NOMO-1 treated with dmso at 0.1 percent for 144 hours (cell line): ENCODE data around the gene CACUL1.
A peak's percentile ranks its signal among the peaks of the same experiment; 100 is the strongest.
"Not testable (repeated sequence)": the region's sequence is repeated elsewhere in the genome, so short reads cannot be mapped to it uniquely, and the experiment has no call there.

Experiments
- DNase-seq: peaks from one replicate; lab custom pipeline; 2025; ENCODE audit not compliant: unreplicated experiment; lab: John Stamatoyannopoulos, UW

The CACUL1 gene

DNA sequence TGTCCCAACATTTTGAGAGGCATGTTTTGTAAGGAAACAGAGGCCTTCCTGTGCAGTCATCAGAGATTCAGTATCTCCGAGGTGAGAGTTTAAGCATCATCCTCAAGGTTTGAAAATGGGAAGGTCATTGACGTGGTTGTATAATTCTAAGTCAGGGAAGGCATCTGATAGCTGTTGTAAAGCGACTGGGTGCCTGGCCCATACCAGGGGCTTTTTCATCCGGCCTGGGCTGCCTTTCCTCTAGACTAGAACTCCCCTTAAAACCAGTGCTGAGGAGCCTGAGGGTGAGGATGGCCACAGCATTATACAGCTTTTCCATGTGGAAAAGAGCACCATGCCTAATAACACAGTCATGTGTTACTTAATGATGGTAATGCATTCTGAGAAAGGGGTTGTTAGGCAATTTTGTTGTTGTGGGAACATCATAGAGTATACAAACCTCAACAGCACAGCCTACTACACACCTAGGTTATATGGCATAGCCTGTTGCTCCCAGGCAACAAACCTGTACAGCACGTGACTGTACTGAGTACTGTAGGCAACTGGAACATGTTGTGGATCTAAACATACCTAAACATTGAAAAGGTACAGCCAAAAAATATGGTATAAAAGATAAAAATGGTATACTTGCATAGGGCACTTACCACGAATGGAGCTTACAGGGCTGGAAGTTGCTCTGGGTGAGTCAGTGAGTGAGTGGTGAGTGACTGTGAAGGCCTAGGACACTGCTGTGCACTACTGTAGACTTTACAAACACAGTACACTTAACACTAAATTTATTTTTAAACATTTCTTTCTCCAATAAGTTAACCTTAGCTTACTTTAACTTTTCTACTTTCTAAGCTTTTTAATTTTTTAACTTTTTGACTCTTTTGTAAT is 13.5 kb upstream of the CACUL1 start:
- no peak for DNase-seq

DNA sequence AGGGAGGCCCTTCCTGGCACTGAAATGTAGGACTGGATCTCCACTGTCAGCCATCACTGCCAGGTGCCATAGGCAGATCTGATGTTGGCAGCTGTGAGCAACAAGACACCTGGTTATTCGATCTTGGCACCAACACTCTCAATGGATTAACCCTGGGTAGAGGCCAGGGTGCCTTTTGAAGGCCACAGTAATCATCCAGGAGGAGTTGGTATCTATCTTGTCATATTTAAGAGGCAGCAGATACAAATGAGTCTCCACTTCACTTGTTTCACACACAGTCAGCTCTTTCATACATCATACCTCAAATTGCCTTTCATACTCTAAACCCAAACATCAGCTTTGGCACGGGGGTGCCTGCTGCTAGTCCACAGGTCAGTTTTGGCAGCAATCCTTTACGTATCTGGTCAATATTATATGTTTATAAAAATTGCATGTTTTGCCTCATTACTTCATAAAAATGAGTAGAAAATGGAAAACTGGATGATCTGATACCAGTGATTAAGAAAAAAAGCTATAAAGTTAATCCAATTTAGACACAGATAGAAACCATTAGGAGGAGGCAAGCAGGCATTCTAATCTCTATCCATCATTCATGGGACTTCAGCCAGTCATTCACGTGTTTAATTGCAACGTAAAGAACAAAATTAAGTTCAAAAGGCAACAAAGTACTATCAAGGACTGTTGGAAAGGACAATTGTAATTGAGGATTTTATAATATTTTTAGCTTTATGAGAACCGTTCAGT is 12.7 kb upstream of the CACUL1 start:
- DNase-seq, result no peak

DNA sequence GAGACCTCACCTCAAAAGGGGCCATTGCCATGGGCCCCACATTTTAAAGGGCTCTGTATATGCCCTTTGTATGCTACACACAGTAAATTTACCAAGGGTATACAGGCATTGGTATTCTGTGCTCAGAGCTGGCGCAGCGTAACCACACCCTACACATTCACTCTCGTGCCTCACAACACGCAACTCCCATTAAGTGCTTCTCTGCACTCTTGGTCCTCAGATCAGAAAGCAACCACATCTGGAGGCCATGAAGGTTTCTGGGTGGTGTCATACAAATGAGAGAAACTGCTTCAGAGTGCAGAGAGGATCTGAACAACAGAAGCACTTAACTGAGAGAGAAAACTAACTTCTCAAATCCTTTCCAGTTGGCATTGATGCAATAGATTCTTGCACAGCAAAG is 9.4 kb upstream of the CACUL1 start:
- DNase-seq, result no peak

DNA sequence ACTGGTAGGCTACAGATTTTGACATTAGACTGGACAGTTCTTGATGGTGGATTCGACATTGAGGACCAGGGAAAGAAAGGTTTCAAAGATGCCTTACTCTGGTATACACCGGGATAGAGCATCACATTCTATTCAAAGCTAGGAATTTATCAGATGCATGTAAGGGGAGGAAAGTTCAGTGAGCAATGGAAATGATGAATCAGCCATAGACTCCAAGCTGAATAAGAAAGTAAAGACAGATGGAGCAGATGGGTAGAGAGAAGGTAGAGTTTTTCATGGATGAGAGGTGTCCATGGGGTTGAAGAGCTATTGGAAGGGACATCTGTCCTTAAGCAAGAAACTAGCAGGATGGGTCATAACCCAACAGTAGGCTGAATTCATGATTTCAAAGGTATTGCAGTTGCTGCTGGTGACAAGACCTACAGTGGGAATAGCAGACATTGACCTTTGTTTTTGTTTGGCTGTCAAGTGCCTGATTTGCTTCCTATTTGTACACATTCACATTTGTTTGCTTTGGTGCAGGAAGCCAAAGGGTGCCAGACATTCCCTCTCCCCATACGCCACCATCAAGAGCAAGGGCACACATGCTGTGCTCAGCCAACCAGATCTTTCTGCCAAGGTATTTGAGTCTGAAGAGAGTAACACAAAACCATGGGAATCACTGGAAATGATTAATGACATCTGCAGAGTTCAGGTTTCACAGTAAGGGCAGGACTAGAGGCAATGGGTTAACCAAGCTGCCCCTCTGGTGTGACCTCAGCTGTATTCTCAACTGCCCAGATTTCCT is 8.6 kb upstream of the CACUL1 start:
- no peak for DNase-seq

DNA sequence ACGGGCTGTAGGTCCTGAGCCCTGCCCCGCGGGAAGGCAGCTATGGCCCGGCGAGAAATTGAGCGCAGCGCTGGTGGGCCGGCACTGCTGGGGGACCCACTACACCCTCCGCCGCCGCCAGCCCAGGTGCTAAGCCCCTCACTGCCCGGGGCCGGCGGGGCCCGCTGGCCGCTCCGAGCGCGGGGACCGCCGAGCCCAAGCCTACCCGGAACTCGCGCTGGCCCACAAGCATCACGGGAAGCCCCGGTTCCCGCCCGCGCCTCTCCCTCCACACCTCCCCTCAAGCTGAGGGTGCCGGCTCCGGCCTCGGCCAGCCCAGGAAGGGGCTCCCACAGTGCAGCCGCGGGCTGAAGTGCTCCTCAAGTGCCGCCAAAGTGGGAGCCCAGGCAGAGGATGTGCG is 5.5 kb upstream of the CACUL1 start:
- DNase-seq, result no peak

DNA sequence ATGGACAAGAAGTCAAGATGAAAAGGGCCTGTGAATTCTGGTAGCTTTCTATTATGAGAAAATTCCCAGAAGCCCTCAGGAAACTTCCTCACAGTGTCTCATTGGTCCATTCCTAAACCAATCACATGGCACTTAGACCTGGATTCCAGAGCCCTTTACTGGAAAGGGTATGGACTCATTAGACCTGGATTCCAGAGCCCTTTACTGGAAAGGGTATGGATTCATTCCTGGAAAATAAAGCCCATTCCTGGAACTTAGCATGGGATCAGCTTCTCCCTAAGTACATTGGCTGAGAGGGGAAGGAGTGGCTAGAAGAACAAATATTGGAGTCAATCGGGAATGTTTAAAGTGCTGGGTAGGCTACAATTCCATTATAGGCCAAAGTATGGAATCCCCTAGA is 3.7 kb upstream of the CACUL1 start:
- DNase-seq, result no peak

GRCh38 chr10:118754229-118754555 is 578 bp downstream of the CACUL1 start:
- DNase-seq, result no peak

- DNase-seq, result peak; percentile 16
These were observed 1.2 kb downstream of the CACUL1 start for GRCh38 chr10:118753331-118754228.

- DNase-seq, result no peak
These were observed 2.4 kb downstream of the CACUL1 start for GRCh38 chr10:118752409-118752808.

DNA sequence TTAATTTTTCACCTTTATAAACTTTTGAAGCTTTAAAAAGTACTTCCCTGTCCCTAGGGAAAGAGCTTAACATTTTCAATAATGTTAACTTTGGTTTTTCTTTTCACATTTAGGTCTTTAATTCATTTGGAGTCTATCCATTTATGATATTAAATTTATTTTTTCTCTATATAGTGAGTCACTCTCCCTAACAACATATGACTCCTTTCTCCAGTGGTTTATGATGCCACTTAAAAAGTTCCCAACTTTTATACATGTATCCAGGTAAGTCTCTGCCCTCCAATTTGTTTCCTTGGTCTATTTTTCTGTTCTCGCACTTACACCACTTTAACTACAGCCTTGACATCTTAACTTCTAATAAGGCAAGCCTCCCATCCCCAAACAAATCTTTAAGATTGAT is 3.5 kb downstream of the CACUL1 start:
- no peak for DNase-seq

DNA sequence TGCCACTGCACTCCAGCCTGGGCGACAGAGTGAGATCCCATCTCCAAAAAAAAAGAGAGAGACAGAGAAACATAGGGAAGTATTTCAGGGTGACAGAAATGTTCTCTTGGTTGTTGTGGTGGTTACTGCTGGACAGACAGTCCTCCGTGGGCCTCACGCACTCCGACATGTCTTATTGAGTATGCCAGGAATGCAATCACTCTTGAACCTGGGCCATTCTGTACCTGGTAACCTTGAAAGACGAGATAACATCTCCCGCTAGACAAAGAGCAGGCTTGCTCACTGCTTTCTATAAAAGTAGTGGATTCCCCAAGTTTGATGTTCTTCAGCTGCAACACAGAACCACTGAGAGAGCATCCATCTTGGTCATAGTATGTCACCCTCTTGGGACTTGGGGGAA is 6.7 kb downstream of the CACUL1 start:
- no peak for DNase-seq

- DNase-seq, result no peak
These were observed 8.5 kb downstream of the CACUL1 start for GRCh38 chr10:118746246-118746645.

DNA sequence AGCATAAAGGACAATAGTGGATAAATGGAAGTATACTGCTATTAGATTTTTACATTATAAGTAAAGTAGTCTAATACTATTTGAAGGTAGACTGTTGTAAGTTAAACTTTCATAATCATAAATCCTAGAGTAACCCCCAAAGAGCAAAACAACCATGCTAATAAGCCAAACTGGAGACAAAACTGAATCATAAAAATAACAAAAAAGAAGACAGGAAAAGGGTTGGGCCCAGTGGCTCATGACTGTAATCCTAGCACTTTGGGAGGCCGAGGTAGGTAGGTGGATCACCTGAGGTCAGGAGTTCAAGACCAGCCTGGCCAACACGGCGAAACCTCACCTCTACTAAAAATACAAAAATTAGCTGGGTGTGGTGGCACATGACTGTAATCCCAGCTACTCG is 9.7 kb downstream of the CACUL1 start:
- no peak for DNase-seq

- not testable (repeated sequence) for DNase-seq
These were observed 10.3 kb downstream of the CACUL1 start for GRCh38 chr10:118744346-118744918.

DNA sequence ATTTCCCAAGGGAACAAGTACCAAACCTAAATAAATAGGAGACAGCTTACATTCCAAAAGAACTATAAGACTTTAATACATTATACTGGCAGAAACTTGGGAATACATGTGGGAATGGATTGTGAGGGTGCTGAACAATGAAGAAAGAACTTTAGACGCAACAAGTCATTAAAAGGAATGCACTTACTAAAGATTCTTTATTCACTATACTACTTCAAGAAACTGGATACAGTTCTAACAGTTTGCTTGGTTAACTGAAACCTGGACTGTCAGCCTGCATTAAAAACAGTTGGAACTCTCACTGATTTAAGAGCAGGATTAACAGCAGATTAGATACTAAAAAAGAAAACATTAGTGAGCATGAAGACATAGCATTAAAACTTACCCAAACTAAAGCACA is 12.0 kb downstream of the CACUL1 start:
- no peak for DNase-seq

DNA sequence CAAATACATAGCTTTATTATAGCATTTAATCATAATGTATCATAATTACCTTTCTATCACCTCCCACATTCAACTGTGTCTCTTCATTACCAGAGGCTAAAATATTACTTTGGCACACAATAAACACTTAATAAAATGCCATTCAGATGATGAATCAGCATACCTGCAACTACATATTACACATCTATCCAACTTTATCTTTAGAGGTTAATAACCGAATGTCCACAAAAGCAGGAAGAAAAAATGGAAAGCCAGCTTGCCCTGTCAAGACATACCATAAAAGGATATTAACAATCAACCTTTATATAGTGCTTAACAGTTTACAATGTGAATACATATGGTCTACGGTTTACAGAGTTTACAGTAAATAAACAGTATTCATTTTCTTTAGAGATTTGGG is 12.7 kb downstream of the CACUL1 start:
- no peak for DNase-seq

GRCh38 chr10:118738406-118738805 is 16.4 kb downstream of the CACUL1 start:
- no peak for DNase-seq

DNA sequence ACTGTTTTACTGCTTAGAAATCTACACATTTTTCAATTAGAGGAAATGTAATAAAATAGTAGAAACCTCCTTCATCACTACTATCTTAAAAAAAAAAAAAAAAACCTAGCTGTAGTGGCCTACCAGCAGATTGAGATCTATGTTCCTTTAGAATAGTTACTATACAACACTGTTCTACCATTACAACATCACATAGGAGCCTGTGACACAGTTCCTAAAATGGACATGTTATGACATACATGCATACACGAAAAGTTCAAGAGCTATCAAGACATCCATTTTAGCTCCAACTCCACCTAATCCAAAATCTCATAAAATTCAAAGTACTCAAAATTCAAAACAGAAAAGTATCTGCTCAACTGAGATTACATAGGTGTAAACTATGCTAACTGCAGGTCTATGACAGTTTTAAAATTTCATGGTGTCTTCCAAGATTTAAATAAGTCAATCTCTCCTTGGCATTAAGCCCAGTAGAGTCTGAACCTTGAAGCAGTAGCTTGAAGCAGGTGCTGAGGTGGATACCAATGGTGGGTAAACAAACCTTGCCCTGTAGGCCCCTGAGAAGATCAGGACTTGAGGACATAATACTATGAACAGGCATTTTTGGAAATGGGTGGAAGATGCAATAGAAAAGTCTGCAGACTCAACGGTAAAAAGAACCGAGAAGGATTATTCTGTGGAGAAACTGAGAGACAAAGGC is 17.0 kb downstream of the CACUL1 start:
- DNase-seq, result no peak

DNA sequence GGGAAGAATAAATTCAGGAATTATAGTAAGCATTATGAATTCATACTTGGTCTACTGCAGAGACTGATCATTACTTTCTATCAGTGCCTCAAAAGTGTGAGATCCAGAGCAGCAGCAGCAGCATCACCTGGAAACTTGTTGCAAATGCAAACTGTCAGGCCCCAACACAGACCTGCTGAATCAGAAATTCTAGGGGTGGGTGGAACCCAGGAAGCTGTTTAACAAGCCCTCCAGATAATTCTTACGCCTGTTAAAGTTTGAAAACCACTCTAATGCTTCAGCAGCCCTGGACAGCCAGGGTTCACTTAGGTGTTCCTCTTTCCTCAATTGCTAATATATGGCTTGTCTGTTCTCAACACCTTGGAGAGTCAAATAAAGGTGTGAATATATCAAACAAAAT is 19.5 kb downstream of the CACUL1 start:
- no peak for DNase-seq

DNA sequence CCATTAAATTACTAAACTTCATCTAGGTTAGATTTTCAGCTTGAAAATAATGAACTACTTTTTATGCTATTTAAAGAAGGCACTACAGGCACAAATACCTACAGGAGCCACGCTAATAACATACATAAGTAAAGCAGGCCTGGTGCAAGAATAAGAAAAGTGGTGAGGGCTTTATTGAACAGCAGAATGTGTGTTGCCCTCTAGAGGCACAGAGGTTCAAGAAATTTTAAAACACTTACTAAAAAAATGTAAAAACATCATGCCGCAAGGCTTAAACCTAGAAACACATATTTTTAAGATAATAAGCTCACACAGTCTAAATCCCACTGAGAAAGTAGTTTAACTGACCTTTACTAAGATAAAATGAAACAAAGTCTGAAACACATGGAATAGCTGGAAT is 20.3 kb downstream of the CACUL1 start:
- DNase-seq, result no peak
